NCI-H187 treated with DMSO at 0.1 percent for 48 hours (cell line): ENCODE measurements around the gene QRICH2.
"Not testable (repeated sequence)": the region's sequence is repeated elsewhere in the genome, so short reads cannot be mapped to it uniquely, and the experiment has no call there.

Experiments
- DNase-seq: peaks from one replicate; lab custom pipeline; 2025; lab: John Stamatoyannopoulos, UW

The QRICH2 gene

GRCh38 chr17:76277300-76278267 is 30.5 kb downstream of the QRICH2 start:
- no peak for DNase-seq

GRCh38 chr17:76276461-76277299 is 31.4 kb downstream of the QRICH2 start:
- DNase-seq = no peak

- DNase-seq = no peak
These were observed 32.0 kb downstream of the QRICH2 start for GRCh38 chr17:76276069-76276431.

GRCh38 chr17:76275382-76276068 is 32.6 kb downstream of the QRICH2 start:
- no peak for DNase-seq

- no peak for DNase-seq
These were observed 33.7 kb downstream of the QRICH2 start for GRCh38 chr17:76274112-76274956.

GRCh38 chr17:76273445-76274111 is 34.5 kb downstream of the QRICH2 start:
- DNase-seq = no peak

GRCh38 chr17:76272541-76273444 is 35.3 kb downstream of the QRICH2 start:
- no peak for DNase-seq

- no peak for DNase-seq
These were observed 36.2 kb downstream of the QRICH2 start for GRCh38 chr17:76271669-76272540.

- DNase-seq = no peak
These were observed 37.1 kb downstream of the QRICH2 start for GRCh38 chr17:76270770-76271668.

- DNase-seq = no peak
These were observed 37.9 kb downstream of the QRICH2 start for GRCh38 chr17:76270127-76270592.

- no peak for DNase-seq
These were observed 38.8 kb downstream of the QRICH2 start for GRCh38 chr17:76268991-76269981.

- no peak for DNase-seq
These were observed 39.9 kb downstream of the QRICH2 start for GRCh38 chr17:76268015-76268749.

GRCh38 chr17:76267581-76268001 is 40.5 kb downstream of the QRICH2 start:
- not testable (repeated sequence) for DNase-seq

- DNase-seq = no peak
These were observed 41.0 kb downstream of the QRICH2 start for GRCh38 chr17:76267051-76267576.

GRCh38 chr17:76266244-76266938 is 41.7 kb downstream of the QRICH2 start:
- no peak for DNase-seq
